SU-DHL-6 (cell line): Measurements from ENCODE around the gene LAMA2.

Source experiments
- EZH2phosphoT487 ChIP-seq: fragments of 200-600 bp; sonication (generic), shearing (Covaris generic); conservative IDR thresholded peaks from 2 replicates; pipeline ENCODE4 v1.6.1; 2018; ENCODE audit warnings: mild to moderate bottlenecking, antibody characterized with exemption, low read length, moderate library complexity, mixed read lengths
- TF ChIP-seq, protein P1 (sequence below): fragments of 200-600 bp; sonication (generic); IDR thresholded peaks from one replicate; pipeline ENCODE4 v1.5.1; 2017; ENCODE audit warnings: antibody characterized with exemption, mild to moderate bottlenecking, low read length, moderate library complexity; ENCODE audit not compliant: insufficient read depth, poor library complexity, severe bottlenecking

DNA sequence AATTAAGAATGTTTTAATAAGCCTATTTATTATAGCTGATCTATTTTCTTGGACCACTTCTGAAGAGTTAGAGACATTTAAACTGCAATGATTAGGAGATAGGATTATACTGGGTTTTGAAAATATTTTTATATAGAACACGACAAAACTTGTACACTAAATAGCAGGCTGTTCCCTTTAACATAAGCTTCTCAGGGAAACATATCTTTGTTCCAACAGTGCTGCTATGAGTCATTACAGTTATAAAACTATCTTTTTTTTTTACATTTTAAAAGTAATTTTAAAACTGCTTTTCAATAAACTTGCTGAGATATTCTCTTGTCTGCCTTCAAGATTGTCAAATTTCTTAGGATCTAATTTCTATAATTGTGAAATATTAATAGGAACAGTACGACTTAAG, 438.0 kb downstream of the LAMA2 start:
- TF ChIP-seq, protein P1, sequence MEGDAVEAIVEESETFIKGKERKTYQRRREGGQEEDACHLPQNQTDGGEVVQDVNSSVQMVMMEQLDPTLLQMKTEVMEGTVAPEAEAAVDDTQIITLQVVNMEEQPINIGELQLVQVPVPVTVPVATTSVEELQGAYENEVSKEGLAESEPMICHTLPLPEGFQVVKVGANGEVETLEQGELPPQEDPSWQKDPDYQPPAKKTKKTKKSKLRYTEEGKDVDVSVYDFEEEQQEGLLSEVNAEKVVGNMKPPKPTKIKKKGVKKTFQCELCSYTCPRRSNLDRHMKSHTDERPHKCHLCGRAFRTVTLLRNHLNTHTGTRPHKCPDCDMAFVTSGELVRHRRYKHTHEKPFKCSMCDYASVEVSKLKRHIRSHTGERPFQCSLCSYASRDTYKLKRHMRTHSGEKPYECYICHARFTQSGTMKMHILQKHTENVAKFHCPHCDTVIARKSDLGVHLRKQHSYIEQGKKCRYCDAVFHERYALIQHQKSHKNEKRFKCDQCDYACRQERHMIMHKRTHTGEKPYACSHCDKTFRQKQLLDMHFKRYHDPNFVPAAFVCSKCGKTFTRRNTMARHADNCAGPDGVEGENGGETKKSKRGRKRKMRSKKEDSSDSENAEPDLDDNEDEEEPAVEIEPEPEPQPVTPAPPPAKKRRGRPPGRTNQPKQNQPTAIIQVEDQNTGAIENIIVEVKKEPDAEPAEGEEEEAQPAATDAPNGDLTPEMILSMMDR, result no peak
- no peak for TF ChIP-seq EZH2phosphoT487
